Hematopoietic multipotent progenitor cell treated with erythropoietin and hydrocortisone succinate and interleukin-3 and kit ligand, for 15 days (in vitro differentiated cells): Measurements from ENCODE around the gene YTHDF1.
A peak's percentile ranks its signal among the peaks of the same experiment; 100 is the strongest.
"Not testable (repeated sequence)": the region's sequence is repeated elsewhere in the genome, so short reads cannot be mapped to it uniquely, and the experiment has no call there.

Source experiments
- DNase-seq: peaks from one replicate; pipeline ENCODE4 v3.0.0-alpha.2; 2015; ENCODE audit warnings: low spot score

The YTHDF1 gene

DNA sequence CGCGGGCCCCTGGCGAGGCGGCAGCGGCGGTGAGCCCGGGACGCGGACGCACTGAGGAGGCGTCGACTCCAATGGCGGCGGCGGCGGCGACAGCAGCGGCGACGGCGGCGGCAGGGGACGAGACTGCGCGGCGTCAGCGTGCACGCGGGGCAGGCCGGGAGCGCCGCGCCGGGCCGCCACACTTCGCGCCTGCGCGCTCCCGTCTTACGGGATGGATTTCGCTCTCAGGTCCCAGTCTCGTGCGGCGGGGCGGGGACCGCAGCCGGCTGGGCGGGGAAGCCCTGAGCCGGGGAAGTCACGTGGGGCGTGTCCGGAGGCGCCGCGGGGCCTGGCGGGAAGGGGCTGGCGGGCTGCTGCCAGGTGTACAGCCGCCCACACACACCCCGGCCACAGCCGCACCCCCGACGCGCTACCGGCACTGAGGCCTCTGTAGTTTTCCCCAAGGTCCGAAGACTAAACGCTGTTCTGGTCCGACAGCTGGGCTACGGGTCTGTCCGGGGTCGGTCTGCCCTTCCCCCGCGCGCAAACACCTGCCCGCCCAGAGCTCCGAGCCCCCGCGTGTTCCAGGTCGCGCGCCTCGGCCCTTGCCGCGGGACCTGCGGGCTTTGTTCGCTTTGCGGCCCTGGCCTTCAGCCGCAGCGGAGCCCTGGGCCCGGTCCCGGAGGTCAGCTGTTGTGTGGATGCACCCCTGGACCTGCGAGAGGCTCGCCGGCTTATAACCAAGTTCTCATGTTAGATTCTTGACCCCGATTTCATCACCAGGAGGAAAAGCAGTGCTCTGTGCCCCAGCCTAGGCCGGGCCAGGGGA, at the start of gene YTHDF1:
YTHDF1 (minus strand) TSS at position 91 of the 808 bp plus-strand sequence. CDS start 239 bp downstream, outside the sequence.
- DNase-seq = peak; percentile 96

DNA sequence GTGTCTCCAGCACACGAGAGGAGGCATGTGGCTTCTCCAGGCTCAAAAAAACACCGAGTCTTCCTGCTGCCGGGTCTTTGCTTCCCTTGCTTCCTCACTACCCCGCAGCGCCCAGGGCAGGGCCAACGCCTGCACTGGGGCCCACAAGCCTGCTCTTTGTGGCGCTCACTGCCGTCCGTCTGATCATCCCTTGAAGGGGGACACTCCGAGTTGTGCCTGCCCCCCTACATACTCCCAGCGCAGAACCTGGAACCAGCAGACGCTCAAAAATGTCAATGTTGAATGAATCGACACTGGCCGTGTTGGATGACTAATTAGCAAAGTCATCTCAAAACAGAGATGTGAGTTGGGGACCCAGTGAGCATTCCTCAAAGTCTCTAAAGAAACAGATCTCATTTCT, 48.6 kb upstream of the YTHDF1 start:
- no peak for DNase-seq

DNA sequence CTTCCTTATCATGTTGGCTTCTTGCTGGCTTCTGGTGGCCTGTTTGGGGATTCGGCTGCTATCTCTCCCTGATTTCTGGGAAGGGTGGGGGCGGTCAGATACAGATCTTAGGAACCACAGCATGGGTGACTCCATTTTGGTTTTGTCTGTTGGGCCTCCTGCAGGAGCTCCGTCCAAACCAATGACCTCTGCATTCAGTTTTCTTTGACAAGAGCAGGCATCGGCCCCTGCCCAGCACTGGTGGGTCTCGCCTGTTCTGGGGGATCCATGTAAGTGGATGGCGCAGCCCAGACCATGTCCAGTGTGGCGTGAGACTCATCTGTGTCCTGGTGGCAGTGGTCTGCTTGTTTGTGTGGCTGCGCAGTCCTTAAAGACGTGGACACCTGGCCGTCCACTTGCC, 48.1 kb upstream of the YTHDF1 start:
- no peak for DNase-seq

- no peak for DNase-seq
Observed at GRCh38 chr20:63262836-63263235, 46.9 kb upstream of the YTHDF1 start.

- no peak for DNase-seq
Observed at GRCh38 chr20:63261795-63262528, 46.0 kb upstream of the YTHDF1 start.

- DNase-seq = no peak
Observed at GRCh38 chr20:63261060-63261794, 45.3 kb upstream of the YTHDF1 start.

DNA sequence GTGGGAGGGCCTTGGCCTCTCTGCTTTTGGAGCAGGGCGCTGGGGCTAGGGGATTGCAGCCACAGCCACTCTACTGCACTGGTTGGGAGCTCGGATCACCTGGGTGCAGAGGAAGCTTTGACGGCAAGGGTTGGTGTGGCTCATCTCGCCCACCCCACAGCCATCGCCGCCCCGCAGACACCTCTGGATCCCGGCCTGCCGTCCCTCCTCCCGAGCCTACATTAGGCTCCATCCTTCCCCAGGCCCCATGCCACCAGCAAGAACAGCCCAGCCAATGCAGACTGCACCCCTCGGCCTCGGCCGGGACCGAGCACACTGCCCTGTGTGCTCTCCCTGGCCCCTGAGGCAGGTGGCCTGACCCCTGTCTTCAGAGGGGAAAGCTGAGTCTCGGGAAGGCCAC, 44.6 kb upstream of the YTHDF1 start:
- no peak for DNase-seq

DNA sequence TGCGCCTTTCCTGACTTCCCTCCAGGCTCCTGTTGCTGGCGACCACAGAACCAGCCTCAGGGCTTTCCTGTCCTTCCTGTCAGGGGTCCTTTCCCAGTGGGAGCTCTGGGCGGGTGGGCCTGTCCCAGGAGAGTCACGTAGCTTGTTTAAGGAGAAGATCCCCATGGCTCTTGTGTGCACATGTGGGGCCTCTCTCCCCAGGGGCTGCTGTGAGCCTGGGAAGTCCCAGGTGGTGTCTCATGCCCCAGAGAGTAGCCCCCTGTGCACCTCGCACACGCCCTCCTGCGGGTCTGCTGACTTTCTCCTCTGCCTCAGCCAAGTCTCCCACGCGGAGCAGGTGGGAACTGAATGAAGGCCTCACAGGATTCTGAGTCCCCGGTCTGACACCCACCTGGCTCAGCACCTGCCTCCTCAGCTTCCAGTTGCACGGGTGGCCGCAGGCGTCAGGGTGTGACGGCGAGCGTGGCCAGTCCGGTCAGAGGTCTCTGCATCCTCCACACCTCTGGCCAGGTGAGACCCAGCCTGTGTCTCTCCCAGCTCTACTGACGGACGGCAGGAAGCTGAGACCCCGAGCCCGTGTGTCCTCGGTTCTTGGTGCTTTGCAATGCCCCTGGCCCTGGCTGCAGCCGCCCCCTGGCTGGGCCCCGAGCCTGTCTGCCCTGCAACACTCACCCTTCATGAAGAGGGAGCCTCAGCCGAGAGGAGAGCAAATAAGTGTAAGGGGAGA, 44.0 kb upstream of the YTHDF1 start:
- DNase-seq = no peak

- DNase-seq = no peak
Observed at GRCh38 chr20:63258781-63259180, 42.9 kb upstream of the YTHDF1 start.

DNA sequence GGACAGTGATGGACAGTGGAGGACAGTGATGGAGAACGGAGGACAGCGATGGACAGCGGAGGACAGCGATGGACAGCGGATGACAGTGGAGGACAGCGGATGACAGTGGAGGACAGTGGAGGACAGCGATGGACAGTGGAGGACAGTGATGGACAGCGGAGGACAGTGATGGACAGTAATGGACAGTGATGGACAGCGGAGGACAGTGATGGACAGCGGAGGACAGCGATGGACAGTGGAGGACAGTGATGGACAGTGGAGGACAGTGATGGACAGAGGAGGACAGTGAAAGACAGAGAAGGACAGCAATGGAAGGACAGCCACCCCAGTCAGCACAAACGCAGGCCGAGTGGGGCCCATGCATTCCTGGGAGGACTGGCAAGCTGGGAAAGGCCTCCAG, 41.7 kb upstream of the YTHDF1 start:
- DNase-seq = no peak

DNA sequence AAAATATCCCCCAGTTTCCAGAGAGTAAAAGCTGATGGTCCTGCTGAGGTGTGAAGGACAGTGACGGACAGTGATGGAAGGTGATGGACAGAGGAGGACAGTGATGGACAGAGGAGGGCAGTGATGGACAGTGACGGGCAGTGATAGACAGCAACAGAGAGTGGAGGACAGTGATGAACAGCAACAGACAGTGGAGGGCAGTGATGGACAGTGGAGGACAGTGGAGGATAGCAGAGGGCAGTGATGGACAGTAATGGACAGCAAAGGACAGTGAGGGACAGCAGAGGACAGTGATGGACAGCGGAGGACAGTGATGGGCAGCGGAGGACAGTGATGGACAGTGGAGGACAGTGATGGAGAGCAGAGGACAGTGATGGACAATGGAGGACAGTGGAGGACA, 41.0 kb upstream of the YTHDF1 start:
- DNase-seq = no peak

DNA sequence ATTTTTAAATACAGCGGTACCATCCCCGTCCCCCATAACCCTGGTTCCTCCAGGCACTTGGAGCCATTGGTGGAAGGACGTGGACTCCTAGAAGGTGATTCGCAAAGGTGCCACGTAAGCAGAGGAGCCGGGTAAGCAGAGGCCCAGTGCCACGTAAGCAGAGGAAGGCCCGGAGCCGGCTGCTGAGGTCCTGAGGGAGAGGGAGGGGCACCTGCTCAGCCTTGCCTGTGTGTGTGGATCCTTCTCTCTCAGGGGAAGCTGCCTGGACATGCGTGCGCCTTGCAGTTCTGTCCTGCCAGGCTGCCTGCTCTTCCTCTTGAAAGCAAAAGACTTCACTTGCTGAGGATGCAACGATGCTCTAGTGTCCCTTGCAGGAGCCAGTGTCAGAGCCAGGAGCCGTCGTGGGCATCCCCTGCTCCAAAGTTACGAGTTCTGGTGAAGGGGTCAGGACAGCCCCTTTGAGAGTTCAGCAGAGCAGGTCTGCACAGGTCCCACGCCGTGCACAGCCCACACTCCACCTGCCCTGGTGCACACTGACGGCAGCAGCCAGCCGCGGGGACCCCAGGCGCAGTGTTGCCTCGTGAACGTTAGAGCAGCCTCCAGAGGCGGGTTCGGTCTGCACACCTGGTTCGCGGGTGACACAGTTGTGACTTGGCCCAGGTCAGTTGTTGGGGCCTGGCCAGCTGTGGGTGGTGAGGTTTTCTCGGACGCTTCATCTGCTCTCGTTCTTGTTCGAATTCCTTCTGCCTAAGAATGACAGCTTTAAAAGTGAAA, 40.2 kb upstream of the YTHDF1 start:
- no peak for DNase-seq

DNA sequence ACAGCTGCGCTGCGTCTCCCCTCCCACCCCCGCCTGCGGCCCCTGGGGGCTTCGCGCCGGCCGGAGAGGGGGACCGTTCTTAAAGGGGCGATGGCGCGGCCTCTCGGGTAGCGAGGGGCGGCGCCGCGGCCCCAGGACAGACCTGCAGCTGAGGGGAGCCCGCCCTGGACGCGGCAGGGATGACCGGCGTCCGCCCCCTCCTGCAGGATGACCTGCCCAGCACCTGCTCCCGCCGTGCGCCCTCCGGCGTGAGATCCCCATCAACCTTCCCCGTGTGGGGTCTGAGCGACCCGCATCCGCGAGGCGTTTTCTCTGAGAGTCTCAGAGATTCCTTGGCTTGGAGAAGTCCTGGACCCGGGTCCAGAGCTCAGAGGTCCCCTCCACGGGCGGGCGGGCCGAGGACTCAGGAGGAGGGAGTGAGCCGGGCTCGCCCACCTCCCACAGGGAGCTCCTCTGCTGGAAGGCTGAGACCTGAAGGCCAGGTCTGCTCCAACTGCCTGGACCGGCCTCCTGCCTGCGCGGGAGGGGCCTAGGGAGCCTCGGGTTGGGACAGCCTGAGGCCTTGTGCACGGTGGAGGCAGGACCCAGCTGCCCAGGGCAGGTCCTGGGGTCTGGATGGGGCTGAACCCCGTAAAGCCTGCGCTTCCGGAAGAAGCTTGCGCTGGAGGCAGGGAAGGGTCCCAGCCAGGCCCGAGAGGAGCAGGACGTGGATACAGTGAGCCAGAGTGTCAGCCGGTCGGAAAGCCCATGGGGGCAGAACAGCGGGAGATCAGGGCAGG, 38.9 kb upstream of the YTHDF1 start:
- DNase-seq = no peak

- no peak for DNase-seq
Observed at GRCh38 chr20:63254232-63254605, 38.3 kb upstream of the YTHDF1 start, which contains the start of gene NKAIN4. TSS of gene NKAIN4 (minus strand) at chr20:63254463. CDS start at chr20:63254450, 13 bp downstream.

GRCh38 chr20:63253438-63254231, 37.7 kb upstream of the YTHDF1 start:
- no peak for DNase-seq

DNA sequence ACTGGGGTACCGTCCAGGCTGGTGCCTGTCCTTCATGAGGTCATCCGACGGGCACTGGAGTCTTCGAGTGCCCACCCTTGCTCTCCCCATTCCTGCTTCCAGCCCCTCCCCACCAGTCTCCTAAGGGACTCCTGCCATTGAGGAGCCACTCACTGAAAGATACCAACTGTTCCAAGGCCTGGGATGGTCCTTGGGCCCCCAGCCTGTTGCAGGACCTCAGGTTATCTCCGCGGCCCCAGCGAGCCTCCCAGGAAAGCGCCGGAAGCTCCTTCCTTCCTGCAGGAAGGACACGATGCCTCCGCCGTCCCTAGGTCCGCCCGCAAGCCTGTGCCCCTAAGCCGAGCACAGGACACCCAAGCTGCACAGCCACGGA, 37.1 kb upstream of the YTHDF1 start:
- no peak for DNase-seq

DNA sequence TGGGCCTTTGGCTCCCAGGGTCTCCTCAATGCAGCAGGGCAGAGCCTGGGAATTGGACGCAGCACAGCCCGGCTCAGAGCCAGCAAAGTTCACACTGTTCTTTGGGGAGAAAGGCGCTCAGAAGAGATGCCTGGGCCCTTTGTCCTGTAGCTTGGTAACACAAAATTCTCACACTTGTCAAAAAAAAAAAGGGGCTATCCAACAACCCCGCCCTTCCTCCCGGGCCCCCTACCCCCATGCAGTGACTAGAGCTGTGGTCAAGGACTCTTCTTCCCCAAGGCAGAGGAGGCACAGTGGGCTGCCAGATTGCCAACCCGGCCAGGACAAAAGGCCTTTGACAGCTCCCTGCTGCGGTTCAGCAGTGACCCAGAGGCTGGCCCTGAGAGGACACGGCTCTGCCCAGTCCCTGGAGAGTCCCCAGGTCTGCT, 36.4 kb upstream of the YTHDF1 start:
- DNase-seq = no peak

DNA sequence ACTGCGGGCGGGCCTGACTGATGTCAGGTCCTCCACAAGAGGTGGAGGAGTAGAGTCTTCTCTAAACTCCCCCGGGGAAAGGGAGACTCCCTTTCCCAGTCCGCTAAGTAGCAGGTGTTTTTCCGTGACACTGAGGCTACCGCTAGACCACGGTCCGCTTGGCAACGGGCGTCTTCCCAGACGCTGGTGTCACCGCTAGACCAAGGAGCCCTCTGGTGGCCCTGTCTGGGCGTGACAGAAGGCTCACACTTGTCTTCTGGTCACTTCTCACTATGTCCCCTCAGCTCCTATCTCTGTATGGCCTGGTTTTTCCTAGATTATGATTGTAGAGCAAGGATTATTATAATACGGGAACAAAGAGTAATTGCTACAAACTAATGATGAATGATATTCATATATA, 35.4 kb upstream of the YTHDF1 start:
- DNase-seq = not testable (repeated sequence)

- DNase-seq = no peak
Observed at GRCh38 chr20:63249891-63250290, 34.0 kb upstream of the YTHDF1 start.
